Mucosa of descending colon (tissue), 3 donors: ENCODE results near the gene FOLR1. TPM values are rescaled to one million over a fixed set of nuclear protein-coding genes. Genes with fewer than 3 reads are reported as not detected.

ENCODE experiments used
- ATAC-seq: fragments of 200-7000 bp; cut with Tn5 transposase; one replicate; pipeline ENCODE4 v1.9.1; 2020; ENCODE audit warnings: mild to moderate bottlenecking, moderate library complexity
- DNase-seq, 3 donors: peaks; one replicate each; pipeline ENCODE4 v3.0.0-alpha.2; 2020
- H3K36me3 ChIP-seq: fragments of 200-600 bp; one replicate; pipeline ENCODE4 v1.8.0; 2021; ENCODE audit warnings: low read depth, mild to moderate bottlenecking
- H3K4me1 ChIP-seq: fragments of 200-600 bp; one replicate; pipeline ENCODE4 v1.8.0; 2021; ENCODE audit warnings: low read depth, mild to moderate bottlenecking
- H3K4me3 ChIP-seq: fragments of 200-600 bp; one replicate; pipeline ENCODE4 v1.8.0; 2021; ENCODE audit warnings: mild to moderate bottlenecking
- H3K9me3 ChIP-seq: fragments of 200-600 bp; one replicate; pipeline ENCODE4 v1.8.0; 2021; ENCODE audit warnings: mild to moderate bottlenecking
- CTCF ChIP-seq: fragments of 200-600 bp; IDR thresholded peaks from one replicate; pipeline ENCODE4 v1.8.0; 2022; ENCODE audit warnings: antibody characterized with exemption, mild to moderate bottlenecking
- intact Hi-C, 2 donors: fragments of 100-400 bp; cut with DNase I in 1 of 2; cut with micrococcal nuclease in 1 of 2; formaldehyde crosslinking; loops; one replicate each; pipeline versions ENCODE4 v1.11.0 to v1.11.1; 2022; cut with DNase I, micrococcal nuclease
- total RNA-seq, 3 donors: library from RNA; stranded (reverse); fragmentation: NEBNext Ultra II Directional in 2 of 3; extraction: Animal tissue kit (Norgen Biotek cat#: 25700) in 2 of 3; gene quantifications; one replicate each; pipeline versions ENCODE4 v1.2.1 to v1.2.4, GENCODE V29; 2021 to 2023
- donor health status: DM: no; HTN: no; CAD: no; lungs with moderate emphysema.
- donor health status: DM: no; HTN: no; CAD: no.
- donor health status: DM: no; HTN: yes; CAD: no.

Gene FOLR1
- total RNA-seq, 3 donors from 2014 or later: not detected

- no peak for DNase-seq
- TF ChIP-seq CTCF: no peak
- H3K4me1 ChIP-seq: peaks cover 9% of the 10 kb centered on the region
- H3K36me3 ChIP-seq: peaks cover 3% of the 10 kb centered on the region
- H3K4me3 ChIP-seq: no peak overlapping the region
- no peaks in the 10 kb centered on the region for H3K9me3 ChIP-seq
- ATAC-seq: no peak
- intact Hi-C loops: no loop called here
Measured at GRCh38 chr11:72233056-72233772, 41.3 kb downstream of the FOLR1 start.

GRCh38 chr11:72233773-72234513 is 42.0 kb downstream of the FOLR1 start:
- Histone ChIP-seq H3K4me1 (peaks cover 16% of the 10 kb centered on the region), H3K9me3 (no peaks in the 10 kb centered on the region), H3K4me3 (no peak overlapping the region), H3K36me3 (peaks cover 3% of the 10 kb centered on the region)
- no peak for TF ChIP-seq CTCF
- DNase-seq: no peak
- ATAC-seq: no peak
- intact Hi-C loops: no loop called here

- DNase-seq: no peak
- peaks cover 3% of the 10 kb centered on the region for H3K36me3 ChIP-seq
Measured at GRCh38 chr11:72234514-72234830, 42.5 kb downstream of the FOLR1 start.

GRCh38 chr11:72234920-72235319 is 43.0 kb downstream of the FOLR1 start:
- peaks cover 26% of the 10 kb centered on the region for H3K4me1 ChIP-seq
- intact Hi-C loops: no loop called here
- H3K9me3 ChIP-seq: no peaks in the 10 kb centered on the region
- DNase-seq: no peak
- no peak for TF ChIP-seq CTCF
- ATAC-seq: no peak
- H3K4me3 ChIP-seq: no peak overlapping the region
- peaks cover under 1% of the 10 kb centered on the region for H3K36me3 ChIP-seq

More at GRCh38 chr11:72234514-72234830, 42.5 kb downstream of the FOLR1 start:
- intact Hi-C loops: no loop called here
- ATAC-seq: no peak
- H3K9me3 ChIP-seq: no peaks in the 10 kb centered on the region
- H3K4me1 ChIP-seq: peaks cover 22% of the 10 kb centered on the region
- no peak for TF ChIP-seq CTCF
- H3K4me3 ChIP-seq: no peak overlapping the region

- Histone ChIP-seq H3K4me3 (no peak overlapping the region), H3K4me1 (peaks cover 32% of the 10 kb centered on the region), H3K36me3 (no peaks in the 10 kb centered on the region), H3K9me3 (no peaks in the 10 kb centered on the region)
- intact Hi-C loops: no loop called here
- TF ChIP-seq CTCF: no peak
- ATAC-seq (no peak), DNase-seq (no peak)
Measured at GRCh38 chr11:72235351-72236057, 43.6 kb downstream of the FOLR1 start.
